H1 (cell line): ENCODE measurements around the gene GFOD1.

Experiments
- CREB1 ChIP-seq: IDR thresholded peaks from 2 replicates; pipeline ENCODE4 v1.6.1; 2012; ENCODE audit warnings: inconsistent platforms
- CTCF ChIP-seq, 3 experiments: IDR thresholded peaks; 1 replicate in 2 of 3; 2 replicates in 1 of 3; pipeline versions ENCODE4 v1.5.1 to v1.6.1; 2011; ENCODE audit warnings: low read length in 3 of 3, mild to moderate bottlenecking in 3 of 3, inconsistent platforms in 2 of 3, low read depth in 1 of 3, moderate library complexity in 1 of 3; ENCODE audit not compliant: insufficient read depth in 1 of 3; ENCODE audit errors: control extremely low read depth in 1 of 3
- EGR1 ChIP-seq: IDR thresholded peaks from 2 replicates; pipeline ENCODE4 v1.6.1; 2011; ENCODE audit warnings: low read depth, low read length, borderline replicate concordance
- ZNF274 ChIP-seq: IDR thresholded peaks from 2 replicates; pipeline ENCODE4 v1.7.0; 2012; ENCODE audit warnings: low read length, borderline replicate concordance; ENCODE audit errors: extremely low read depth

- TF ChIP-seq CTCF (IDR thresholded peaks at IDR 0.05; ENCODE audit: control extremely low read depth in 1 of 3, insufficient read depth in 1 of 3, low read depth in 1 of 3, low read length in 3 of 3), result no peak
- TF ChIP-seq ZNF274, result no peak
- TF ChIP-seq EGR1, result no peak
- TF ChIP-seq CREB1, result no peak
Observed at GRCh38 chr6:13463941-13464340, 23.5 kb downstream of the GFOD1 start.
